HG02938 (cell line): ENCODE results near the gene ZMIZ1.

ENCODE experiments used
- ATAC-seq: cut with Tn5 transposase; IDR thresholded peaks from one replicate; pipeline ENCODE4 v1.9.1; 2021; ENCODE audit warnings: mild to moderate bottlenecking, moderate library complexity; ENCODE audit not compliant: unreplicated experiment

The ZMIZ1 gene

GRCh38 chr10:79242620-79243152, 173.9 kb downstream of the ZMIZ1 start:
- peak; percentile 41 for ATAC-seq

- ATAC-seq: peak; percentile 45
Measured at GRCh38 chr10:79243181-79244067, 174.7 kb downstream of the ZMIZ1 start.

GRCh38 chr10:79244068-79244442, 175.3 kb downstream of the ZMIZ1 start:
- no peak for ATAC-seq

GRCh38 chr10:79244841-79245504, 176.2 kb downstream of the ZMIZ1 start:
- ATAC-seq: peak; percentile 18

GRCh38 chr10:79245539-79246208, 176.9 kb downstream of the ZMIZ1 start:
- ATAC-seq: no peak

GRCh38 chr10:79246209-79246581, 177.4 kb downstream of the ZMIZ1 start:
- ATAC-seq: no peak

GRCh38 chr10:79246606-79247275, 178.0 kb downstream of the ZMIZ1 start:
- no peak for ATAC-seq

- ATAC-seq: no peak
Measured at GRCh38 chr10:79247373-79248137, 178.8 kb downstream of the ZMIZ1 start.

- no peak for ATAC-seq
Measured at GRCh38 chr10:79248341-79249185, 179.8 kb downstream of the ZMIZ1 start.

GRCh38 chr10:79249186-79250121, 180.7 kb downstream of the ZMIZ1 start:
- ATAC-seq: peak; percentile 64

- no peak for ATAC-seq
Measured at GRCh38 chr10:79250259-79250658, 181.5 kb downstream of the ZMIZ1 start.

GRCh38 chr10:79252450-79252849, 183.7 kb downstream of the ZMIZ1 start:
- no peak for ATAC-seq

- no peak for ATAC-seq
Measured at GRCh38 chr10:79252971-79253370, 184.2 kb downstream of the ZMIZ1 start.

GRCh38 chr10:79253704-79254103, 184.9 kb downstream of the ZMIZ1 start:
- no peak for ATAC-seq

- no peak for ATAC-seq
Measured at GRCh38 chr10:79254333-79255006, 185.7 kb downstream of the ZMIZ1 start.

- ATAC-seq: no peak
Measured at GRCh38 chr10:79255007-79255507, 186.3 kb downstream of the ZMIZ1 start.

- ATAC-seq: no peak
Measured at GRCh38 chr10:79256264-79256806, 187.6 kb downstream of the ZMIZ1 start.
